H9 (cell line): ENCODE measurements around the gene NFX1. TPM values are rescaled to one million over a fixed set of nuclear protein-coding genes. Genes with fewer than 3 reads are reported as not detected.

Source experiments
- DNase-seq: peaks from one replicate; pipeline ENCODE4 v3.0.0-alpha.2; 2017
- H2AFZ ChIP-seq: one replicate; pipeline ENCODE4 v1.6.1; 2013; ENCODE audit warnings: mild to moderate bottlenecking, low read length, control low read depth, moderate library complexity
- H2AK5ac ChIP-seq: 2 replicates; pipeline ENCODE4 v1.6.1; 2013; ENCODE audit warnings: low read length, control low read depth, mixed read lengths; ENCODE audit not compliant: insufficient read length
- H2BK120ac ChIP-seq: one replicate; pipeline ENCODE4 v1.6.1; 2013; ENCODE audit warnings: low read depth, mild to moderate bottlenecking, low read length, control low read depth, inconsistent platforms; ENCODE audit not compliant: poor library complexity, severe bottlenecking
- H2BK12ac ChIP-seq: 2 replicates; pipeline ENCODE4 v1.6.1; 2013; ENCODE audit warnings: low read length, control low read depth, mixed read lengths, low read depth; ENCODE audit not compliant: insufficient read length
- H2BK15ac ChIP-seq: 2 replicates; pipeline ENCODE4 v1.6.1; 2013; ENCODE audit warnings: low read depth, low read length, control low read depth
- H2BK20ac ChIP-seq: one replicate; pipeline ENCODE4 v1.6.1; 2013; ENCODE audit warnings: low read depth, mild to moderate bottlenecking, low read length, control low read depth, inconsistent platforms; ENCODE audit not compliant: poor library complexity, severe bottlenecking
- H2BK5ac ChIP-seq: 2 replicates; pipeline ENCODE4 v1.6.1; 2013; ENCODE audit warnings: low read length, control low read depth, mixed read lengths; ENCODE audit not compliant: insufficient read length
- H3K14ac ChIP-seq: 2 replicates; pipeline ENCODE4 v1.6.1; 2013; ENCODE audit warnings: low read length, control low read depth; ENCODE audit not compliant: insufficient read depth
- H3K18ac ChIP-seq: 2 replicates; pipeline ENCODE4 v1.6.1; 2013; ENCODE audit warnings: low read depth, mild to moderate bottlenecking, mixed read lengths, low read length, control low read depth; ENCODE audit not compliant: insufficient read length
- H3K23ac ChIP-seq: 2 replicates; pipeline ENCODE4 v1.6.1; 2013; ENCODE audit warnings: low read length, control low read depth, mixed read lengths, low read depth; ENCODE audit not compliant: insufficient read length
- H3K23me2 ChIP-seq: 2 replicates; pipeline ENCODE4 v1.6.1; 2013; ENCODE audit warnings: low read depth, mild to moderate bottlenecking, mixed read lengths, low read length, control low read depth; ENCODE audit not compliant: insufficient read length, poor library complexity, severe bottlenecking
- H3K27ac ChIP-seq: 2 replicates; pipeline ENCODE4 v1.5.1; 2013; ENCODE audit warnings: low read length, control low read depth, mixed read lengths, low read depth; ENCODE audit not compliant: insufficient read length
- H3K27me3 ChIP-seq: 2 replicates; pipeline ENCODE4 v1.6.1; 2013; ENCODE audit warnings: low read length, control low read depth, inconsistent platforms; ENCODE audit not compliant: insufficient read depth
- H3K4ac ChIP-seq: 2 replicates; pipeline ENCODE4 v1.6.1; 2013; ENCODE audit warnings: low read depth, mild to moderate bottlenecking, control low read depth, inconsistent platforms, low read length, moderate library complexity
- H3K4me1 ChIP-seq: 2 replicates; pipeline ENCODE4 v1.6.1; 2013; ENCODE audit warnings: low read length, control low read depth, inconsistent platforms; ENCODE audit not compliant: insufficient read depth
- H3K4me2 ChIP-seq: 2 replicates; pipeline ENCODE4 v1.6.1; 2013; ENCODE audit warnings: low read length, control low read depth, mixed read lengths; ENCODE audit not compliant: insufficient read length, insufficient read depth
- H3K56ac ChIP-seq: 2 replicates; pipeline ENCODE4 v1.6.1; 2013; ENCODE audit warnings: low read depth, mild to moderate bottlenecking, mixed read lengths, low read length, control low read depth; ENCODE audit not compliant: insufficient read length
- H3K79me1 ChIP-seq: 2 replicates; pipeline ENCODE4 v1.6.1; 2013; ENCODE audit warnings: low read depth, mild to moderate bottlenecking, moderate library complexity, low read length, control low read depth, inconsistent platforms; ENCODE audit not compliant: insufficient read depth, poor library complexity, severe bottlenecking
- H3K79me2 ChIP-seq: 2 replicates; pipeline ENCODE4 v1.6.1; 2013; ENCODE audit warnings: low read length, control low read depth, inconsistent platforms; ENCODE audit not compliant: insufficient read depth
- H3K9ac ChIP-seq: 2 replicates; pipeline ENCODE4 v1.6.1; 2013; ENCODE audit warnings: low read length, control low read depth, mixed read lengths; ENCODE audit not compliant: insufficient read length; ENCODE audit errors: extremely low read depth
- H3K9me3 ChIP-seq: one replicate; pipeline ENCODE4 v1.6.1; 2013; ENCODE audit warnings: low read depth, low read length, inconsistent platforms; ENCODE audit not compliant: control insufficient read depth
- H3T11ph ChIP-seq: one replicate; pipeline ENCODE4 v1.6.1; 2013; ENCODE audit warnings: mild to moderate bottlenecking, low read length, control low read depth, inconsistent platforms
- H4K20me1 ChIP-seq: one replicate; pipeline ENCODE4 v1.6.1; 2013; ENCODE audit not compliant: control insufficient read depth, insufficient read length, insufficient read depth
- H4K5ac ChIP-seq: 2 replicates; pipeline ENCODE4 v1.6.1; 2013; ENCODE audit warnings: low read depth, mild to moderate bottlenecking, mixed read lengths, low read length, control low read depth; ENCODE audit not compliant: insufficient read length
- H4K8ac ChIP-seq: replicated peaks from 2 replicates; pipeline ENCODE4 v1.6.1; 2013; ENCODE audit warnings: low read length, control low read depth, mixed read lengths, low read depth; ENCODE audit not compliant: insufficient read length
- H4K91ac ChIP-seq: 2 replicates; pipeline ENCODE4 v1.6.1; 2013; ENCODE audit warnings: low read depth, mild to moderate bottlenecking, moderate library complexity, mixed read lengths, low read length, control low read depth; ENCODE audit not compliant: insufficient read length
- H3K27ac Mint-ChIP-seq, 3 experiments: 2 replicates in 2 of 3; 3 replicates in 1 of 3; pipeline ENCODE4 v1.8.0; 2020 to 2021; ENCODE audit warnings: mixed read lengths in 3 of 3, mild to moderate bottlenecking in 1 of 3, moderate library complexity in 1 of 3
- H3K27me3 Mint-ChIP-seq: 2 replicates; pipeline ENCODE4 v1.8.0; 2021; ENCODE audit warnings: low read depth, mild to moderate bottlenecking, moderate library complexity, mixed read lengths
- H3K36me3 Mint-ChIP-seq, 3 experiments: 2 replicates in 2 of 3; 3 replicates in 1 of 3; pipeline ENCODE4 v1.8.0; 2020 to 2021; ENCODE audit warnings: low read depth in 3 of 3, mixed read lengths in 3 of 3; ENCODE audit not compliant: insufficient read depth in 1 of 3
- H3K4me1 Mint-ChIP-seq, 2 experiments: 2 replicates each; pipeline ENCODE4 v1.8.0; 2020; ENCODE audit warnings: mixed read lengths in 2 of 2
- H3K4me3 Mint-ChIP-seq, 2 experiments: 2 replicates in 1 of 2; 3 replicates in 1 of 2; pipeline ENCODE4 v1.8.0; 2020 to 2021; ENCODE audit warnings: mild to moderate bottlenecking in 2 of 2, mixed read lengths in 2 of 2, moderate library complexity in 1 of 2
- H3K9me3 Mint-ChIP-seq, 2 experiments: 2 replicates in 1 of 2; 3 replicates in 1 of 2; pipeline ENCODE4 v1.8.0; 2020; ENCODE audit warnings: mild to moderate bottlenecking in 2 of 2, mixed read lengths in 2 of 2, moderate library complexity in 1 of 2
- WGBS: extraction: QIAGEN DNeasy Blood & Tissue Kit; methylation state at CpG from one replicate; pipeline ENCODE4 v1.1.7; 2013; ENCODE audit warnings: missing lambda C conversion rate, low lambda C conversion rate, mixed read lengths; ENCODE audit not compliant: insufficient read length; ENCODE audit errors: extremely low coverage; 5-methylcytosine and 5-hydroxymethylcytosine counted together
- total RNA-seq: library from RNA; stranded (reverse); gene quantifications from 2 replicates; pipeline ENCODE4 v1.2.1, GENCODE V29; 2021
- TF ChIP-seq, protein P1 (sequence below): fragments of 200-600 bp; sonication (generic); conservative IDR thresholded peaks from 3 replicates; pipeline ENCODE4 v1.8.0; 2021; ENCODE audit warnings: antibody characterized with exemption, mild to moderate bottlenecking

NFX1 gene
- total RNA-seq, 1 experiment from 2014 or later = 35.1 TPM

DNA sequence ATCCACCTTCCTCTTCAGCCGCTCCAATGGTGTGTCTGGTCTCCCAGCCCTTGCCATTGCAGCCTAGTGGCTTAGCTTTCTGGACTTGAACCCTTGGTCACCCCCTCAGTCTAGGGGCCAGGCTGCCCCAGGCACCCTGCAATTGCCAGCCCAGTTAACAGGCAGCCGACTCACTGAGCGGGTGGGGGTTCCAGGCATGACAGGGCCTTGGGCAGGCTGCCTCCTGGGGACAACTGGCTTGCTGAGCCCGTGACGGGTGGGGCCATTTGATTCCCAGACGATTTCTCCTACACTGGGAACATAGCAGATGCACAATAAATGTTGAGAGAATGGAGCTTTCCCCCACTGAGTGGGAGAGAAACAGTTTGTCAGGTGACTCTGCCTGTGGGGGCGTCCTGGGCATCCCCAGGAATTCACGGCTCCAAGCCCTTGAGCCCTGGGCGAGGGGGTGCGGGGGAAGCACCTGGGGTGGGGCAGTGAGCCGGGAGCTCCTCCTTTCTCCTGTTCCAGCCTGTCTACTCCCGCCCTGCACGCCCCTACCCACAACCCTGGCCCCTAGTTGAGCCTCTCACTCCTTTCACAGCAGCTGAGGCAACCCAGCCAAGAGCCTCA lies 124.7 kb downstream of the NFX1 start:
- H4K20me1 ChIP-seq = no peaks in the 10 kb centered on the region
- no peaks in the 10 kb centered on the region for H3K23me2 ChIP-seq
- H3K23ac ChIP-seq = no peak overlapping the region
- no peak overlapping the region for H4K91ac ChIP-seq
- no peaks in the 10 kb centered on the region for H3K9me3 ChIP-seq
- no peak overlapping the region for H2AFZ ChIP-seq
- H3K27ac ChIP-seq = no peak overlapping the region
- Mint-ChIP-seq H3K27me3 (peaks cover 5% of the 10 kb centered on the region), H3K27ac (peak overlapping the region in 1 of 3 experiments; percentile 96; a peak in 3 of 7 replicates), H3K4me1 (peaks cover 7 to 13% of the 10 kb centered on the region in 2 experiments), H3K9me3 (no peaks in the 10 kb centered on the region), H3K4me3 (no peak overlapping the region), H3K36me3 (no peaks in the 10 kb centered on the region)
- no peaks in the 10 kb centered on the region for H3K27me3 ChIP-seq
- WGBS = no CpG with 5 or more reads among the region's 13 CpGs
- H3K4ac ChIP-seq = no peak overlapping the region
- H3K4me1 ChIP-seq = no peaks in the 10 kb centered on the region
- TF ChIP-seq, protein P1, sequence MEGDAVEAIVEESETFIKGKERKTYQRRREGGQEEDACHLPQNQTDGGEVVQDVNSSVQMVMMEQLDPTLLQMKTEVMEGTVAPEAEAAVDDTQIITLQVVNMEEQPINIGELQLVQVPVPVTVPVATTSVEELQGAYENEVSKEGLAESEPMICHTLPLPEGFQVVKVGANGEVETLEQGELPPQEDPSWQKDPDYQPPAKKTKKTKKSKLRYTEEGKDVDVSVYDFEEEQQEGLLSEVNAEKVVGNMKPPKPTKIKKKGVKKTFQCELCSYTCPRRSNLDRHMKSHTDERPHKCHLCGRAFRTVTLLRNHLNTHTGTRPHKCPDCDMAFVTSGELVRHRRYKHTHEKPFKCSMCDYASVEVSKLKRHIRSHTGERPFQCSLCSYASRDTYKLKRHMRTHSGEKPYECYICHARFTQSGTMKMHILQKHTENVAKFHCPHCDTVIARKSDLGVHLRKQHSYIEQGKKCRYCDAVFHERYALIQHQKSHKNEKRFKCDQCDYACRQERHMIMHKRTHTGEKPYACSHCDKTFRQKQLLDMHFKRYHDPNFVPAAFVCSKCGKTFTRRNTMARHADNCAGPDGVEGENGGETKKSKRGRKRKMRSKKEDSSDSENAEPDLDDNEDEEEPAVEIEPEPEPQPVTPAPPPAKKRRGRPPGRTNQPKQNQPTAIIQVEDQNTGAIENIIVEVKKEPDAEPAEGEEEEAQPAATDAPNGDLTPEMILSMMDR = no peak
- no peak overlapping the region for H4K5ac ChIP-seq
- no peak overlapping the region for H3K9ac ChIP-seq
- H2BK5ac ChIP-seq = no peak overlapping the region
- H3K4me2 ChIP-seq = no peak overlapping the region
- H2BK12ac ChIP-seq = no peak overlapping the region
- H3K79me1 ChIP-seq = no peaks in the 10 kb centered on the region
- H3K56ac ChIP-seq = no peak overlapping the region
- no peak overlapping the region for H3K18ac ChIP-seq
- no peak overlapping the region for H2BK120ac ChIP-seq
- no peak overlapping the region for H2AK5ac ChIP-seq
- no peak overlapping the region for H3T11ph ChIP-seq
- H3K14ac ChIP-seq = no peak overlapping the region
- no peak overlapping the region for H2BK20ac ChIP-seq
- H4K8ac ChIP-seq = no peak overlapping the region
- no peak for DNase-seq
- no peaks in the 10 kb centered on the region for H3K79me2 ChIP-seq
- no peak overlapping the region for H2BK15ac ChIP-seq
